Smooth muscle cell (in vitro differentiated cells): ENCODE measurements around the gene CCNE1. TPM values are rescaled to one million over a fixed set of nuclear protein-coding genes. Genes with fewer than 3 reads are reported as not detected.

Source experiments
- DNase-seq: peaks from one replicate; lab custom pipeline; 2025; ENCODE audit not compliant: unreplicated experiment; lab: John Stamatoyannopoulos, UW
- H2AFZ ChIP-seq: fragments of 200-600 bp; sonication (generic); 2 replicates; pipeline ENCODE4 v1.6.0; 2016; ENCODE audit warnings: antibody characterized with exemption, low read depth, mild to moderate bottlenecking
- H3F3A ChIP-seq: fragments of 200-600 bp; sonication (generic); 2 replicates; pipeline ENCODE4 v1.6.0; 2017; ENCODE audit warnings: antibody characterized with exemption, low read depth
- H3K27ac ChIP-seq: fragments of 200-600 bp; sonication (generic); 2 replicates; pipeline ENCODE4 v1.5.1; 2016; ENCODE audit warnings: low read depth, mild to moderate bottlenecking
- H3K27me3 ChIP-seq: fragments of 200-600 bp; sonication (generic); 2 replicates; pipeline ENCODE4 v1.6.1; 2016; ENCODE audit warnings: low read depth, mild to moderate bottlenecking
- H3K36me3 ChIP-seq: fragments of 200-600 bp; sonication (generic); 2 replicates; pipeline ENCODE4 v1.5.1; 2016; ENCODE audit warnings: low read depth
- H3K4me1 ChIP-seq: fragments of 200-600 bp; sonication (generic); 2 replicates; pipeline ENCODE4 v1.5.1; 2016; ENCODE audit warnings: low read depth
- H3K4me2 ChIP-seq: fragments of 200-600 bp; sonication (generic); 2 replicates; pipeline ENCODE4 v1.6.0; 2016; ENCODE audit warnings: mild to moderate bottlenecking
- H3K4me3 ChIP-seq: fragments of 200-600 bp; sonication (generic); 2 replicates; pipeline ENCODE4 v1.5.1; 2016; ENCODE audit warnings: mild to moderate bottlenecking
- H3K79me2 ChIP-seq: fragments of 200-600 bp; sonication (generic); 2 replicates; pipeline ENCODE4 v1.6.0; 2016; ENCODE audit warnings: low read depth, mild to moderate bottlenecking
- H3K9ac ChIP-seq: fragments of 200-600 bp; sonication (generic); 2 replicates; pipeline ENCODE4 v1.6.0; 2016; ENCODE audit warnings: low read depth
- H3K9me3 ChIP-seq: fragments of 200-600 bp; sonication (generic); replicated peaks from 2 replicates; pipeline ENCODE4 v1.5.1; 2016; ENCODE audit warnings: low read depth
- H4K20me1 ChIP-seq: fragments of 200-600 bp; sonication (generic); 2 replicates; pipeline ENCODE4 v1.6.0; 2016; ENCODE audit warnings: low read depth
- WGBS: methylation state at CpG from one replicate; pipeline ENCODE4 v1.1.7; 2016; ENCODE audit warnings: low lambda C conversion rate; 5-methylcytosine and 5-hydroxymethylcytosine counted together
- polyA plus RNA-seq: library from polyadenylated mRNA; unstranded; fragments of >200 nt; fragmentation: Nextera tagmentation; extraction: Ambion mirVana; gene quantifications from 2 replicates; pipeline ENCODE4 v1.2.1, GENCODE V29; 2016
- total RNA-seq: library from RNA; depleted of rRNA; stranded (reverse); fragments of >200 nt; gene quantifications from 2 replicates; pipeline ENCODE4 v1.2.3, GENCODE V29; 2014
- TF ChIP-seq, protein P1 (sequence below): fragments of 200-600 bp; sonication (generic); IDR thresholded peaks from 2 replicates; pipeline ENCODE4 v1.5.1; 2017; ENCODE audit warnings: borderline replicate concordance, mild to moderate bottlenecking, antibody characterized with exemption; ENCODE audit not compliant: insufficient read depth, poor library complexity, severe bottlenecking

The CCNE1 gene
- total and polyA plus RNA-seq, 2 experiments from 2014 or later: 17.7 to 34.4 TPM

DNA sequence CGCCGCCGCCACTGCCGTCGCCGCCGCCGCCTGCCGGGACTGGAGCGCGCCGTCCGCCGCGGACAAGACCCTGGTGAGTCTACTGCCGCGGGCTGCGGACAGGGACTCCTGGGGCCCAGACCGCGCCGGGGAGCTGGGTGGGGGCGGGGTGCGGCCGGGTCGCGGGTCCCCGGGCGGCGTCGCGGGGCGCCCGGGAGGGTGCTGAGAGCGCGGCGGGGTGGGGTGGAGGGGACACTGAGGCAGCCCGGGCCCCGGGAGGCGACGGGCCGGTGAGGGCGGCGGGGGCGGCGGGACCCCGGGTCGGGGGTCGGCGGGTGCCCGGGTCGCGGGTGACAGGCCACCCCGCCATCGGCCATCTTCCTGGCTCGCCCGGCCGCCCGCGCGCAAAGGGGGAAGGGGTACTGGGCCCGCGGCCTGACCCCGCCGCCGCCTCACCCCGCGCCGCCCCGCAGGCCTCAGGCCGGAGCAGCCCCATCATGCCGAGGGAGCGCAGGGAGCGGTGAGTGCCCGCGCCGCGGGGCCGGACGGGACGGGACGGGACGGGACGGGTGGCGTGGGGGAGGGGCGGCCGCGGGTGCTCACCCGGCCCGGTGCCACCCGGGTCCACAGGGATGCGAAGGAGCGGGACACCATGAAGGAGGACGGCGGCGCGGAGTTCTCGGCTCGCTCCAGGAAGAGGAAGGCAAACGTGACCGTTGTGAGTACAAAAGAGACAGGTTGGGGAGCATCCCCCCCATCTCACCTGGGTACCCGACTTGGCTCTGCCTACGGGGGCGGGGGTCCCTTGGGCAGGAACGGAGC is 489 bp downstream of the CCNE1 start:
- Histone ChIP-seq H3K4me3 (peak overlapping the region; percentile 58), H3K4me1 (no peaks in the 10 kb centered on the region), H3K27ac (no peak overlapping the region), H3K36me3 (no peaks in the 10 kb centered on the region), H4K20me1 (no peaks in the 10 kb centered on the region), H3K9me3 (no peaks in the 10 kb centered on the region), H3F3A (peaks cover 13% of the 10 kb centered on the region), H3K79me2 (no peaks in the 10 kb centered on the region), H3K9ac (no peak overlapping the region), H3K4me2 (peak overlapping the region; percentile 85), H3K27me3 (no peaks in the 10 kb centered on the region), H2AFZ (peak overlapping the region; percentile 72)
- 8% methylated on average over 22 of the region's 104 CpGs for WGBS
- DNase-seq: no peak
- TF ChIP-seq, protein P1, sequence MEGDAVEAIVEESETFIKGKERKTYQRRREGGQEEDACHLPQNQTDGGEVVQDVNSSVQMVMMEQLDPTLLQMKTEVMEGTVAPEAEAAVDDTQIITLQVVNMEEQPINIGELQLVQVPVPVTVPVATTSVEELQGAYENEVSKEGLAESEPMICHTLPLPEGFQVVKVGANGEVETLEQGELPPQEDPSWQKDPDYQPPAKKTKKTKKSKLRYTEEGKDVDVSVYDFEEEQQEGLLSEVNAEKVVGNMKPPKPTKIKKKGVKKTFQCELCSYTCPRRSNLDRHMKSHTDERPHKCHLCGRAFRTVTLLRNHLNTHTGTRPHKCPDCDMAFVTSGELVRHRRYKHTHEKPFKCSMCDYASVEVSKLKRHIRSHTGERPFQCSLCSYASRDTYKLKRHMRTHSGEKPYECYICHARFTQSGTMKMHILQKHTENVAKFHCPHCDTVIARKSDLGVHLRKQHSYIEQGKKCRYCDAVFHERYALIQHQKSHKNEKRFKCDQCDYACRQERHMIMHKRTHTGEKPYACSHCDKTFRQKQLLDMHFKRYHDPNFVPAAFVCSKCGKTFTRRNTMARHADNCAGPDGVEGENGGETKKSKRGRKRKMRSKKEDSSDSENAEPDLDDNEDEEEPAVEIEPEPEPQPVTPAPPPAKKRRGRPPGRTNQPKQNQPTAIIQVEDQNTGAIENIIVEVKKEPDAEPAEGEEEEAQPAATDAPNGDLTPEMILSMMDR: no peak

DNA sequence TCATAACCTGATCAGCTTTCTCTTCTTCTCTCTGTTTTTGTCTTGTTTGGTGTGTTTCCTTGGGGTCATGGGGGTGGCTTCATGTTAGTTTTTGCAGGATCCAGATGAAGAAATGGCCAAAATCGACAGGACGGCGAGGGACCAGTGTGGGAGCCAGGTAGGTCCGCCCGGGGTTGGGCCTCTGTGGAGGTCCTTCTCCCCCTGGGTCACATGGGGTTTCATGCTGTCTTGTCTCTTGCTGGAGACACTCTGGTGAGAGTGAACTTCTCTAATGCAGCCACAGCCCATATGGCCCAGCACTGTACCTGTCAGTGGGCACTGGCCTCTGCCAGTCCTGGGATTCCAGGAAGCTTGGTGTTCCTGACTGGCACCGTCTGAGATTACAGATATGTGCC is 1.1 kb downstream of the CCNE1 start:
- Histone ChIP-seq H3K79me2 (no peaks in the 10 kb centered on the region), H2AFZ (peak overlapping the region; percentile 72), H3K9me3 (no peaks in the 10 kb centered on the region), H3F3A (peaks cover 13% of the 10 kb centered on the region), H3K9ac (no peak overlapping the region), H3K36me3 (no peaks in the 10 kb centered on the region), H3K4me2 (peak overlapping the region; percentile 85), H4K20me1 (no peaks in the 10 kb centered on the region), H3K27me3 (no peaks in the 10 kb centered on the region), H3K4me1 (no peaks in the 10 kb centered on the region), H3K27ac (no peak overlapping the region), H3K4me3 (peak overlapping the region; percentile 58)
- TF ChIP-seq, protein P1: no peak
- no peak for DNase-seq
- WGBS: 87% methylated on average over 6 of the region's 6 CpGs

DNA sequence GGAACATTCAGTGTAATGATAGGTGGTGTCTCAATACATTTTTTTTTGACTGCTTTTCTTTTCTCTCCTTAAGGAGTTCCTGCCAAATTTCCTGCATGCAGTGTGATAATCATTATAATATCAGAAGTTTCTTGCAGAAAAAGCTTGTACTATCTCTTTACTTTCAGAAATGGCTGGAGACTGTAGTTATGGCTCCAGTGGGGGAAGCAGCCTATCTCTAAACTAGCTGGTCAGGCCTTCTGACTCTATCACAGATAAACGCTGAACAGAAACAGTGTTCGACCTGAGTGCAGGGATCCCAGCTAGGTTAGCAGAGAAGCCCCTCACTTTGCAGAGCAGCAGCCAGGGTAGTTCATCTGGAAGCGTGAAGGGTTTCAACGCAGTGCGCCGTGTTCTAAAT is 1.9 kb downstream of the CCNE1 start:
- no peak for DNase-seq
- Histone ChIP-seq H4K20me1 (no peaks in the 10 kb centered on the region), H3F3A (peaks cover 13% of the 10 kb centered on the region), H3K4me2 (no peak overlapping the region), H3K4me3 (no peak overlapping the region), H3K4me1 (no peaks in the 10 kb centered on the region), H3K36me3 (no peaks in the 10 kb centered on the region), H2AFZ (no peak overlapping the region), H3K27me3 (no peaks in the 10 kb centered on the region), H3K9ac (no peak overlapping the region), H3K79me2 (no peaks in the 10 kb centered on the region), H3K27ac (no peak overlapping the region), H3K9me3 (no peaks in the 10 kb centered on the region)
- WGBS: 96% methylated on average over 6 of the region's 6 CpGs
- TF ChIP-seq, protein P1: no peak

DNA sequence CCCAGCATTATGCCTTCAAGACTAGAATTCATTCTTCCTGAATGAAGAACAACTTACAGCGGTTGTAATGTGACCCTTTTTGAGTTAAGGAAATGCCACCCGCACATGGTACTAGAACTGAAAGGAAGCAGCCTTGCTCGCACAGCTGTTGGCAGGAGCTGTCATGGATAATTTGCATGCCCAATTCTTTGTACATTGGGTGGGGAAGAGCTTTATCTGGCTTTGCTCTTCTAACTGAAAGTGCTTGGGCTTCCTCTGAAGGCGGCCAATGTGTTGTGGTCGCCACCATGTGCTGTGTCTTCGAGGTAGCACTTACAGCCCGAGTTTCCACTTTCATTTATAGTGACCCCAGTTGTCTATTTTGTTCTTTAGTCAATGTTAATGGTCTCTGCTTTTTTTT is 3.4 kb downstream of the CCNE1 start:
- no peak overlapping the region for H3K27ac ChIP-seq
- H3K9ac ChIP-seq: no peak overlapping the region
- H3K4me1 ChIP-seq: no peaks in the 10 kb centered on the region
- H3K4me2 ChIP-seq: no peak overlapping the region
- H3K4me3 ChIP-seq: no peak overlapping the region
- TF ChIP-seq, protein P1: no peak
- whole genome bisulfite sequencing: 95% methylated on average over 7 of the region's 7 CpGs
- no peak overlapping the region for H2AFZ ChIP-seq
- no peaks in the 10 kb centered on the region for H3K79me2 ChIP-seq
- H3K36me3 ChIP-seq: no peaks in the 10 kb centered on the region
- peaks cover 5% of the 10 kb centered on the region for H3F3A ChIP-seq
- DNase-seq: no peak
- H4K20me1 ChIP-seq: no peaks in the 10 kb centered on the region
- H3K27me3 ChIP-seq: no peaks in the 10 kb centered on the region
- no peaks in the 10 kb centered on the region for H3K9me3 ChIP-seq
